ENCODE data around the gene IL17RA.

- no peak for TF ChIP-seq TAF1 (IDR thresholded peaks at IDR 0.05; ENCODE audit: low read depth, low read length)
- TF ChIP-seq POLR2AphosphoS5 (IDR thresholded peaks at IDR 0.05; ENCODE audit: low read depth, low read length): no peak
Measured at GRCh38 chr22:17074648-17075002, 10.2 kb upstream of the IL17RA start.

All from GM12891 (cell line).